HCT116 (cell line): ENCODE measurements around the gene SELENOM.

Source experiments
- ELF1 ChIP-seq: IDR thresholded peaks from 2 replicates; pipeline ENCODE4 v1.6.1; 2012; ENCODE audit warnings: low read depth, borderline replicate concordance
- EZH2 ChIP-seq: fragments of 200-600 bp; sonication (generic); IDR thresholded peaks from 2 replicates; pipeline ENCODE4 v1.6.1; 2017; ENCODE audit warnings: antibody characterized with exemption, mixed run types
- EZH2phosphoT487 ChIP-seq: fragments of 200-600 bp; IDR thresholded peaks from 2 replicates; pipeline ENCODE4 v1.6.1; 2018; ENCODE audit warnings: antibody characterized with exemption, borderline replicate concordance
- JUND ChIP-seq: IDR thresholded peaks from 2 replicates; pipeline ENCODE4 v1.6.1; 2012
- POLR2A ChIP-seq: IDR thresholded peaks from 2 replicates; pipeline ENCODE4 v1.7.0; 2011; ENCODE audit warnings: borderline replicate concordance; ENCODE audit not compliant: insufficient read depth, insufficient read length; ENCODE audit errors: extremely low read depth
- POLR2AphosphoS5 ChIP-seq: IDR thresholded peaks from 2 replicates; pipeline ENCODE4 v1.6.1; 2011; ENCODE audit warnings: mild to moderate bottlenecking, low read depth, low read length, moderate library complexity
- RAD21 ChIP-seq: IDR thresholded peaks from 2 replicates; pipeline ENCODE4 v1.6.1; 2012; ENCODE audit warnings: low read depth, mild to moderate bottlenecking
- SIN3A ChIP-seq: IDR thresholded peaks from 2 replicates; pipeline ENCODE4 v1.6.1; 2012; ENCODE audit warnings: low read depth
- SRF ChIP-seq: IDR thresholded peaks from 2 replicates; pipeline ENCODE4 v1.6.1; 2012; ENCODE audit warnings: low read depth
- TF ChIP-seq, protein P1 (sequence below), 3 experiments: fragments of 200-600 bp in 1 of 3; sonication (generic) in 1 of 3; IDR thresholded peaks in 2 of 3; conservative IDR thresholded peaks in 1 of 3; 2 replicates each; pipeline ENCODE4 v1.5.1; 2012 to 2017; ENCODE audit warnings: low read depth in 2 of 3, low read length in 2 of 3, antibody characterized with exemption in 1 of 3, borderline replicate concordance in 1 of 3, control low read depth in 1 of 3, mild to moderate bottlenecking in 1 of 3, mixed read lengths in 1 of 3, mixed run types in 1 of 3, moderate library complexity in 1 of 3; ENCODE audit not compliant: insufficient read depth in 1 of 3

DNA sequence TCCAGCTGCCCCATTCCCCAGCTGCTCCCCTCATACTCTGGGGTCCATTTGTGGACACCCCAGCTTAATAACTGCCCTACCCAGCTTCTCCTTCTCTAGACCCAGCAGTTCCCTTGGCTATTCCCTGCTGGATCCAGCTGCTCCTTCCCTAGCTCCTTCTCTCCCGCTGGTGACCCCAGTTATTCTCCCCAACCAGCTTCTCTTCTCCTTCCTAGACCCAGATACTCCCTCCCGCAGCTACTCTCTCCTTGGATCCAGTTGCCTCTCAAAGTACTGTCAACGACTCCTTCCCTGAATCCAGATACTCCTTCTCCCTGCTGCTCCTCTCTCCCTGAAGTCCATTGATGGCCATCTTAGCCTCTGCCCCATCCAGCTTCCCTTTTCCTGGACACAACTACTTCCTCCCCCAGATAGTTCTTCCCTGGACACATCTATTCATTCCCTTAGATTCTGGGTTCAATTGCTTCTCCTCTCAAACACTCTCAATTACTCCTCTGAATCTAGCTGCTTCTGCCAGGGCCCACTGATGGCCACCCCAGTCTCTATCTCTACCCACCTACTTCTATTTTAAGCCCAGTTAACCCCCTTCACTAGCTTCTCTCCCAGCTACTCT, 11.6 kb downstream of the SELENOM start:
- no peak for TF ChIP-seq EZH2phosphoT487
- no peak for TF ChIP-seq JUND
- no peak for TF ChIP-seq ELF1
- TF ChIP-seq, protein P1, sequence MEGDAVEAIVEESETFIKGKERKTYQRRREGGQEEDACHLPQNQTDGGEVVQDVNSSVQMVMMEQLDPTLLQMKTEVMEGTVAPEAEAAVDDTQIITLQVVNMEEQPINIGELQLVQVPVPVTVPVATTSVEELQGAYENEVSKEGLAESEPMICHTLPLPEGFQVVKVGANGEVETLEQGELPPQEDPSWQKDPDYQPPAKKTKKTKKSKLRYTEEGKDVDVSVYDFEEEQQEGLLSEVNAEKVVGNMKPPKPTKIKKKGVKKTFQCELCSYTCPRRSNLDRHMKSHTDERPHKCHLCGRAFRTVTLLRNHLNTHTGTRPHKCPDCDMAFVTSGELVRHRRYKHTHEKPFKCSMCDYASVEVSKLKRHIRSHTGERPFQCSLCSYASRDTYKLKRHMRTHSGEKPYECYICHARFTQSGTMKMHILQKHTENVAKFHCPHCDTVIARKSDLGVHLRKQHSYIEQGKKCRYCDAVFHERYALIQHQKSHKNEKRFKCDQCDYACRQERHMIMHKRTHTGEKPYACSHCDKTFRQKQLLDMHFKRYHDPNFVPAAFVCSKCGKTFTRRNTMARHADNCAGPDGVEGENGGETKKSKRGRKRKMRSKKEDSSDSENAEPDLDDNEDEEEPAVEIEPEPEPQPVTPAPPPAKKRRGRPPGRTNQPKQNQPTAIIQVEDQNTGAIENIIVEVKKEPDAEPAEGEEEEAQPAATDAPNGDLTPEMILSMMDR (IDR thresholded peaks at IDR 0.05 in 2 of 3, conservative IDR thresholded peaks at IDR 0.05 in 1 of 3; ENCODE audit: borderline replicate concordance in 1 of 3, insufficient read depth in 1 of 3, low read depth in 2 of 3, low read length in 2 of 3): no peak
- no peak for TF ChIP-seq RAD21
- TF ChIP-seq POLR2AphosphoS5: no peak
- TF ChIP-seq SRF: no peak
- no peak for TF ChIP-seq POLR2A
- TF ChIP-seq EZH2: no peak
- TF ChIP-seq SIN3A: no peak
